Fibroblast of lung (primary cell): Measurements from ENCODE around the gene SLC5A10.

ENCODE experiments used
- CTCF ChIP-seq, 2 donors: IDR thresholded peaks in 1 of 2; conservative IDR thresholded peaks in 1 of 2; 1 replicate in 1 of 2; 2 replicates in 1 of 2; pipeline ENCODE4 v1.5.1; 2011 to 2012; ENCODE audit warnings: low read length in 2 of 2, control low read depth in 1 of 2, inconsistent platforms in 1 of 2, low read depth in 1 of 2, mild to moderate bottlenecking in 1 of 2
- EZH2 ChIP-seq: IDR thresholded peaks from 2 replicates; pipeline ENCODE4 v1.5.1; 2012; ENCODE audit warnings: low read length, control low read depth, mild to moderate bottlenecking; ENCODE audit errors: missing control alignments

- no peak for TF ChIP-seq EZH2
- TF ChIP-seq CTCF (conservative IDR thresholded peaks at IDR 0.05 in 1 of 2, IDR thresholded peaks at IDR 0.05 in 1 of 2; ENCODE audit: low read depth in 1 of 2, low read length in 2 of 2): no peak
Observed at GRCh38 chr17:18981335-18981641, 29.3 kb downstream of the SLC5A10 start.
